GM15510 (cell line): Measurements from ENCODE around the gene PDE11A.

ENCODE experiments used
- POLR2A ChIP-seq: IDR thresholded peaks from 3 replicates; pipeline ENCODE4 v1.6.1; 2011; ENCODE audit warnings: borderline replicate concordance; ENCODE audit not compliant: insufficient read length; ENCODE audit errors: extremely low read depth

Gene PDE11A

GRCh38 chr2:177984749-177985148 lies 87.8 kb downstream of the PDE11A start:
- TF ChIP-seq POLR2A = no peak

- TF ChIP-seq POLR2A = no peak
Measured at GRCh38 chr2:177983183-177983788, 89.3 kb downstream of the PDE11A start.

GRCh38 chr2:177972782-177973181 lies 99.8 kb downstream of the PDE11A start:
- no peak for TF ChIP-seq POLR2A

- TF ChIP-seq POLR2A = no peak
Measured at GRCh38 chr2:177972123-177972522, 100.5 kb downstream of the PDE11A start.

GRCh38 chr2:177970670-177971454 lies 101.7 kb downstream of the PDE11A start:
- no peak for TF ChIP-seq POLR2A

- TF ChIP-seq POLR2A = no peak
Measured at GRCh38 chr2:177964892-177965291, 107.7 kb downstream of the PDE11A start.

- no peak for TF ChIP-seq POLR2A
Measured at GRCh38 chr2:177952151-177952550, 120.4 kb downstream of the PDE11A start.

- no peak for TF ChIP-seq POLR2A
Measured at GRCh38 chr2:177942731-177943130, 129.8 kb downstream of the PDE11A start.

- no peak for TF ChIP-seq POLR2A
Measured at GRCh38 chr2:177939211-177939610, 133.4 kb downstream of the PDE11A start.

- TF ChIP-seq POLR2A = no peak
Measured at GRCh38 chr2:177930916-177931315, 141.7 kb downstream of the PDE11A start.

GRCh38 chr2:177929662-177930522 lies 142.7 kb downstream of the PDE11A start:
- no peak for TF ChIP-seq POLR2A

- no peak for TF ChIP-seq POLR2A
Measured at GRCh38 chr2:177923323-177923722, 149.3 kb downstream of the PDE11A start.

GRCh38 chr2:177921726-177922125 lies 150.9 kb downstream of the PDE11A start:
- no peak for TF ChIP-seq POLR2A

GRCh38 chr2:177917169-177917568 lies 155.4 kb downstream of the PDE11A start:
- no peak for TF ChIP-seq POLR2A

GRCh38 chr2:177916342-177916741 lies 156.2 kb downstream of the PDE11A start:
- no peak for TF ChIP-seq POLR2A
